ENCODE measurements around the gene NOL11. TPM values are rescaled to one million over a fixed set of nuclear protein-coding genes. Genes with fewer than 3 reads are reported as not detected.
A peak's percentile ranks its signal among the peaks of the same experiment; 100 is the strongest.

NOL11 gene
- total RNA-seq, 1 experiment from 2014 or later: 66.4 TPM

GRCh38 chr17:67717192-67717623 lies 528 bp upstream of the NOL11 start:
- no peaks in the 10 kb centered on the region for H3K27me3 Mint-ChIP-seq (ENCODE audit: low read depth)
- POLR2A ChIA-PET: interaction anchor here (0.6 to 2.0 kb wide), 2 partner anchors 10 to 87 kb away, joined by 5 to 9 read pairs; no protein-coding TSS in a partner anchor
- H3K4me3 Mint-ChIP-seq: peak overlapping the region; percentile 100
- peaks cover 11% of the 10 kb centered on the region for H3K4me1 Mint-ChIP-seq
- ATAC-seq (peak; percentile 3; the same call in 1 of the 2 replicates), DNase-seq (ENCODE audit: low spot score) (no peak)
- CTCF ChIA-PET: interaction anchor here (0.5 to 1.3 kb wide), 5 partner anchors 13 to 352 kb away, joined by 3 to 6 read pairs (median 4); partner anchors contain the start of gene BPTF
- TF ChIP-seq IRF2 (CRISPR knock-in tag; IDR thresholded peaks at IDR 0.05; ENCODE audit: borderline replicate concordance, low read depth): no peak
- TF ChIP-seq FOXJ3 (CRISPR knock-in tag; IDR thresholded peaks at IDR 0.05; ENCODE audit: borderline replicate concordance): no peak
- no peak for TF ChIP-seq TCF7 (CRISPR knock-in tag; IDR thresholded peaks at IDR 0.05; ENCODE audit: low read depth)
- TF ChIP-seq CDX4 (CRISPR knock-in tag; IDR thresholded peaks at IDR 0.05; ENCODE audit: borderline replicate concordance): no peak
- TF ChIP-seq, protein P1, sequence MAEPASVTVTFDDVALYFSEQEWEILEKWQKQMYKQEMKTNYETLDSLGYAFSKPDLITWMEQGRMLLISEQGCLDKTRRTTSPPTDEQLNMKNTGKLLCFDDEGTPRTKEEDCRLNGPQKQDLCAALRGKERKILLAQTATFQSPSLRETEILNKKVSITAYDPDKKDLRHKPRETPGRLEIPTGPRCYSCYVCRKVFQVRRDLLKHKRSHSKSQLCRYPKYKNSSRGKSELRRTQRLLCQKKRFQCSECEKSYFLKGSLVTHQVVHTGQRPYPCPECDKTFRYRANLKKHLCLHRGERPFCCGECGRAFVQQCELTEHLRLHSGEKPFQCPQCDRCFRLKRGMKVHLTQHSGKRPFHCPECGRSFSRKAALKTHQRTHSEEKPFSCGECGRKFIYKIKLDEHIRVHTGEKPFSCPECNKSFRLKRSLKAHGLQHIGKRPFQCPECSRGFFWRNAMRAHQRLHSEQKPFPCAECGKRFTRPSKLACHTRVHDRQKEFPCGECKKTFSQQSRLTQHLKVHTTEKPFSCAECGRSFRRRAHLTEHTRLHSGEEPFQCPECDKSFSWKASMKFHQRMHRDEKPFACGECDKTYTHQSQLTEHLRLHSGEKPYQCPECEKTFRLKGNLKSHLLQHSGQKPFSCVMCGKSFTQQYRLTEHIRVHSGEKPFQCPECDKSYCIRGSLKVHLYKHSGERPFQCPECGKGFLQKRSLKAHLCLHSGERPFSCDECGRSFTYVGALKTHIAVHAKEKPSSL (CRISPR knock-in tag; conservative IDR thresholded peaks at IDR 0.05): no peak
- TF ChIP-seq, protein P2, sequence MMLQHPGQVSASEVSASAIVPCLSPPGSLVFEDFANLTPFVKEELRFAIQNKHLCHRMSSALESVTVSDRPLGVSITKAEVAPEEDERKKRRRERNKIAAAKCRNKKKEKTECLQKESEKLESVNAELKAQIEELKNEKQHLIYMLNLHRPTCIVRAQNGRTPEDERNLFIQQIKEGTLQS (CRISPR knock-in tag; conservative IDR thresholded peaks at IDR 0.05): no peak
- TF ChIP-seq JAZF1 (CRISPR knock-in tag; IDR thresholded peaks at IDR 0.05): no peak
- no peak for TF ChIP-seq HMGA2 (CRISPR knock-in tag; IDR thresholded peaks at IDR 0.05)
- no peak for TF ChIP-seq PREB (CRISPR knock-in tag; IDR thresholded peaks at IDR 0.05; ENCODE audit: borderline replicate concordance)
- no peak for TF ChIP-seq NR1H2 (CRISPR knock-in tag; IDR thresholded peaks at IDR 0.05)
- TF ChIP-seq, protein P3, sequence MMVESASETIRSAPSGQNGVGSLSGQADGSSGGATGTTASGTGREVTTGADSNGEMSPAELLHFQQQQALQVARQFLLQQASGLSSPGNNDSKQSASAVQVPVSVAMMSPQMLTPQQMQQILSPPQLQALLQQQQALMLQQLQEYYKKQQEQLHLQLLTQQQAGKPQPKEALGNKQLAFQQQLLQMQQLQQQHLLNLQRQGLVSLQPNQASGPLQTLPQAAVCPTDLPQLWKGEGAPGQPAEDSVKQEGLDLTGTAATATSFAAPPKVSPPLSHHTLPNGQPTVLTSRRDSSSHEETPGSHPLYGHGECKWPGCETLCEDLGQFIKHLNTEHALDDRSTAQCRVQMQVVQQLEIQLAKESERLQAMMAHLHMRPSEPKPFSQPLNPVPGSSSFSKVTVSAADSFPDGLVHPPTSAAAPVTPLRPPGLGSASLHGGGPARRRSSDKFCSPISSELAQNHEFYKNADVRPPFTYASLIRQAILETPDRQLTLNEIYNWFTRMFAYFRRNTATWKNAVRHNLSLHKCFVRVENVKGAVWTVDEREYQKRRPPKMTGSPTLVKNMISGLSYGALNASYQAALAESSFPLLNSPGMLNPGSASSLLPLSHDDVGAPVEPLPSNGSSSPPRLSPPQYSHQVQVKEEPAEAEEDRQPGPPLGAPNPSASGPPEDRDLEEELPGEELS (CRISPR knock-in tag; IDR thresholded peaks at IDR 0.05): no peak
- TF ChIP-seq E2F4 (CRISPR knock-in tag; IDR thresholded peaks at IDR 0.05; ENCODE audit: borderline replicate concordance, low read depth): no peak
- TF ChIP-seq ZNF121 (CRISPR knock-in tag; IDR thresholded peaks at IDR 0.05): no peak
- TF ChIP-seq, protein P4, sequence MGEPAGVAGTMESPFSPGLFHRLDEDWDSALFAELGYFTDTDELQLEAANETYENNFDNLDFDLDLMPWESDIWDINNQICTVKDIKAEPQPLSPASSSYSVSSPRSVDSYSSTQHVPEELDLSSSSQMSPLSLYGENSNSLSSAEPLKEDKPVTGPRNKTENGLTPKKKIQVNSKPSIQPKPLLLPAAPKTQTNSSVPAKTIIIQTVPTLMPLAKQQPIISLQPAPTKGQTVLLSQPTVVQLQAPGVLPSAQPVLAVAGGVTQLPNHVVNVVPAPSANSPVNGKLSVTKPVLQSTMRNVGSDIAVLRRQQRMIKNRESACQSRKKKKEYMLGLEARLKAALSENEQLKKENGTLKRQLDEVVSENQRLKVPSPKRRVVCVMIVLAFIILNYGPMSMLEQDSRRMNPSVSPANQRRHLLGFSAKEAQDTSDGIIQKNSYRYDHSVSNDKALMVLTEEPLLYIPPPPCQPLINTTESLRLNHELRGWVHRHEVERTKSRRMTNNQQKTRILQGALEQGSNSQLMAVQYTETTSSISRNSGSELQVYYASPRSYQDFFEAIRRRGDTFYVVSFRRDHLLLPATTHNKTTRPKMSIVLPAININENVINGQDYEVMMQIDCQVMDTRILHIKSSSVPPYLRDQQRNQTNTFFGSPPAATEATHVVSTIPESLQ (CRISPR knock-in tag; IDR thresholded peaks at IDR 0.05): no peak
- TF ChIP-seq ZNF232 (CRISPR knock-in tag; IDR thresholded peaks at IDR 0.05): no peak
- no peak for TF ChIP-seq OVOL2 (CRISPR knock-in tag; IDR thresholded peaks at IDR 0.05; ENCODE audit: borderline replicate concordance)
- TF ChIP-seq, protein P5, sequence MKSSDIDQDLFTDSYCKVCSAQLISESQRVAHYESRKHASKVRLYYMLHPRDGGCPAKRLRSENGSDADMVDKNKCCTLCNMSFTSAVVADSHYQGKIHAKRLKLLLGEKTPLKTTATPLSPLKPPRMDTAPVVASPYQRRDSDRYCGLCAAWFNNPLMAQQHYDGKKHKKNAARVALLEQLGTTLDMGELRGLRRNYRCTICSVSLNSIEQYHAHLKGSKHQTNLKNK (CRISPR knock-in tag; IDR thresholded peaks at IDR 0.05): no peak
- no peak for TF ChIP-seq ZNF317 (CRISPR knock-in tag; IDR thresholded peaks at IDR 0.05; ENCODE audit: borderline replicate concordance, low read depth)
- peaks cover 7% of the 10 kb centered on the region for H3K9me3 Mint-ChIP-seq
- peak overlapping the region; percentile 95 for H3K27ac Mint-ChIP-seq
- peaks cover 25% of the 10 kb centered on the region for H3K36me3 Mint-ChIP-seq

All from WTC11 (cell line).